Measurements from ENCODE around the gene ZNF629.
A peak's percentile ranks its signal among the peaks of the same experiment; 100 is the strongest.
"Not testable (repeated sequence)": the region's sequence is repeated elsewhere in the genome, so short reads cannot be mapped to it uniquely, and the experiment has no call there.

The ZNF629 gene

DNA sequence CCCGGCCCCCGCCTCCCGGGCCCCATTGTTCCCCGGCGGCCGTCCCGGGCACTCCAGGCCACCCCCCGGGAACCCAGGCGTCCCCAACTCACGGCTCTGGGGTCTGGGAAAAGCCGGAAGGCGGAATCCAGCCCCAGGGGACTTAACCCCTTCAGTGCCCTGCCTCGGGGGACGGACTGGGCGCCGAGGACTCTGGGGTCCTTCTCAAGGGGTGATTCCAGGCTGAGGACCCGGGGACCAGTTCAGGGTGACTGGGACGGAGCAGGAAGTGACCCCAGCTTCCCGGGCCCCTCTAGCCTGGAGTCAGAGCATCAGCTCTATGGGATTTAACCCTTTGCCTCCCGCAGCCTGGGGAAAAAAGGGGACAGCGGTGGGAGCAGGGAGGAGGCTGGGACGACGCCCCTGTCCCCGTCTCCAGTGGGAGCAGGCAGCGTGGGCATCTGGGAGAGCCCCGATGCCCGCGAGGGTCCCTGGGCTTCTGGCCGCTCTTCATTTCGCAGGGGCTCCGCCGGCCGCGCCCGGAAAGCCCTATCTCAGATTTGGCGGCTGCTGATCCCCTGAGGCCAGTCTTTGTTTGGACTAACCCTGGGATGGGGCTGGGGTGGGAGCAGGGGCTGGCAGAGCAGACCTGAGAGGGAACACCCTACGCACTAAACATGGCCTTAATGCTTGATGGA lies at the start of gene ZNF629:
Gene ZNF629 (minus strand): TSS at position 270 of the 677 bp plus-strand sequence. CDS start 2,723 bp downstream, outside the sequence.
- no peak for DNase-seq

DNA sequence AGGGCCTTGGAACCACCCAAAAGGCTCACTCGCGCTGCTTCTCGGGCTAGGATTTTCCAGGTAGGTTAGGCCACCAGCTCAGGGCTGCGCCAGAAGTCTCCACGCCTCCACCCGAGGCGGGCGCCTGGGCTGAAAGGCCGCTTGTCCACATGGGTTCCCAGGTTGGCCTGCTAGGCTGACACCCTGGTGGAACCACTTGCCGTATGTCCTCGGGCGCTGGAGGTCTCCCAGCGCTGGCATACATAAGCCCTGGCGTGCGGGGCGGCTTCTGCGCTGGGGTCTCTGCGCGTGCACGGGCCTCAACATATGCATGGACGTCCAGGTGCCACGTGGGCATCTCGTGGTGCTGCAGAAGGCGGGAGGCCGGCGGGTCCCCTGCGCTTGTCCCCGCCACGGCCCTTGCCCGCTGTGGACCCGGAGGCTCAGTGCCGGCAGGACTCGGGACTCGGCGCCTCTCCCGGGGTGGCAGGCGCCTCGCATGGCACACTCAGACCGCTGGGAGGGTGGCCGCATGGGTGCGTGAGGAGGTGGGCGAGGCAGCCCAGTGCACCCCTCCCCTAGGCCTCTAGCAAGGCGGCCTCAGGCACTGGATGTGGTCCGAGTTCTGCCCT lies 47.2 kb upstream of the ZNF629 start:
- no peak for DNase-seq

DNA sequence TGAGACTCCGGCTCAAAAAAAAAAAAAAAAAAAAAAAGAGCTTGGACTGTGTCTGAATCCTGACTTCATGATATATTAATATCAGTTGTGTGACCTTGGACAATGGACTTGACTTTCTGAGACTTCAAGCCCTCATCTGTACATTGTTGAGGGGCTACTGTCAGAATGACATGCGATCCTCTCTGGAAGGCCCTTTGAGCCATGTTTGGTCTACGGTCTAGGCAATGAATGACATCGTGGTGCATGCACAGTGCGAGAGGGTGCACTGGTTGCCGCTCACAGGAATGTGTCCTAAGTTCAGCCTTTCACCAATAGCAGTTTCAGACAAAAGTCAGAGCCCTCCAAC lies 43.0 kb upstream of the ZNF629 start:
- no peak for DNase-seq

DNA sequence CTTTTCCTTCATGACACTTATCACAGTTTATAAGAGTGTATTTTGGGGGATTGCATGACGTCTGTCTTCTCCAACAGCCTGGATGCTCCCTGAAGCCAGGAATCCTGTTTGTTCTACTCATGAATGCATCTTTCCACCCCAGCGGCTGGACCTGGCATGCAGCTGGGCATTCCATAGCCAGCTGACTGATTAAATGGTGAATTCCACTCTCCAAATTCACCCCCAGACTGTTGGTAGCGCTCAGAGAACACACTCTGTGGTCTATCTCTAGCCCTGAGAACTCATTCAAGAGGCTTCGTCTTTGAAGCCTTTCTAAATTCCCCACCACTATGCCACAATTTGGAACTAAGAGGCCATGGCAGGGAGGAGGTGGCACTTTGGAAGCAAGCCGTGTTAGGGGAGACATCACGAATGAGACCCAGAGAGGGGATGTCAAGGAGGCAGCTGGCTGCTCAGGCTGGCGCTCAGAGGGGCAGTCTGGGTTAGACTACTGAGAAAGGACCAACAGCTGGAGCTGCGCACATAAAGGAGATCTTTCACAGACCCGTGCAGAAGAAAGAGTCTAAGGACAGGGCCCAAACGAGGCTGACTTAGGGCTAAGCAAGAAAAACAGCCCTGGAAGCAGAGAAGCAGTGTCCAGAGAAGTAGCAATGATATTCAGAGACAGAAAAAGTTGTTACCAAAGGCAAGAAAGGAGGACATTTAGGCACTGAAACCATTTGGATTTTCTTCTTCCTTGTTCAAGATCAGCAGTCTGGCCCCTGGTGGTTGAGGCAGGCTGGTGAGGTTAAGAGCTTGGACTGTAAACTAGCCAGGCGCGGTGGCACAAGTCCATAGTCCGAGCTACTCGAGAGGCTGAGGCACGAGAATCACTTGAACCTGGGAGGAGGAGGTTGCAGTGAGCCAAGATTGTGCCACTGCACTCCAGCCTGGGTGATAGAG lies 42.4 kb upstream of the ZNF629 start:
- no peak for DNase-seq

DNA sequence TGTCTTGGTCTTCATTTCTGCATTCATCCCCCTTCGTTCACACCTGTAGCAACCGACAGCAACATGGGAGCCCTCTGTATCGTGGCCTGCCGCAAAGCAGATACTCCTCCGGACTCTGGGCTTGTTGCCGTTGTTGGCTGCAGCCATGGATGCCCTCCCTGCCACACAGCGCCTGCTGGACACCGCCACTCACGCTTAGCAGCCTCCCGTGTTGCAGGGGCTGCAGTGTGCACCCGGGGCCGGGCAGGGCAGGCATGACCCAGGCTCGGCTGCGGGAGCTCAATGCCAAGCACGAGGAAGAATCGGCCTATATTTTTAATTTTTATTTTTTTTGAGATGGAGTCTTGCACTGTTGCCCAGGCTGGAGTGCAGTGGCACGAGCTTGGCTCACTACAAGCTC lies 34.9 kb upstream of the ZNF629 start:
- no peak for DNase-seq

DNA sequence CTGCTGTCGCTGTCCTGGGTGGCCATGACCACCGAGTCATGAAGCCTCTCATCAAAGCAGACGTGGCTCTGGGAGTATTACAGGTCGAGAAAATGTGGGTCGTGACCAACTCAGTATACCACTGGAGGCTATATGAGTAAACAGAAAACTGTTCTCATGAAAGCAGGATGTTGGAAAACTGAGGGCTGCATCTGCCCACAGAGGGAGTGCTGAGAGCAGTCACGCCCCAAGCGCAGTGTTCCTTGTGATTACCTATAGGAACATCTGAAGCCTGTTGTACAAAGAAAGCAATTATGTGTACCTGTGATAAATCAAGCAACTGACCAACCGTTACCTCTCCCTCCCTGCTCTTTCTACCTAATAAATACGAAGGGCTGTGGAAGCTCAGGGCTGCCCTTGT lies 34.4 kb upstream of the ZNF629 start:
- DNase-seq: not testable (repeated sequence)

DNA sequence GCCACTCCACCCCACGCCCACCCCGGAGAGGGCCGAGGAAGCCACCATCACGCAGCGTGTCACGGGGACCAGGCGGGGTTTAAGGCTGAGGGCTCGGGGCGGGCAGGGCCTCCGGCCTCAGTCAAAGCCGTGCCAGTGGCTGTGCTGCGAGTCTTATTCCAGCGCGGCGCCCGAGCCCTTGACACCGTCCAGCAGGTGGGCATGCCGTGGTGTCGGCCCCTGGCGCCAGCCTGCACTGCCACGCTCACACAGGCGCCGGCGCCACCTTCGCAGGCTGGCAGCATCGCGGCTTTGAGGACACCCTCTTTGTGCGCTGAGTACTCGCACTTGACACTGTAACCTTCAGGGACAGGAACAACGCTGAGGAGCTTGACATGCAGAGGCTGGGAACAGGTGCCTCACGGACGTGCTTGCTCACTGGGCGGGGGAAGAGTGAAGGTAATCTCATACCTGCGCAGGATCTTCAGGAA lies 34.0 kb upstream of the ZNF629 start:
- no peak for DNase-seq

DNA sequence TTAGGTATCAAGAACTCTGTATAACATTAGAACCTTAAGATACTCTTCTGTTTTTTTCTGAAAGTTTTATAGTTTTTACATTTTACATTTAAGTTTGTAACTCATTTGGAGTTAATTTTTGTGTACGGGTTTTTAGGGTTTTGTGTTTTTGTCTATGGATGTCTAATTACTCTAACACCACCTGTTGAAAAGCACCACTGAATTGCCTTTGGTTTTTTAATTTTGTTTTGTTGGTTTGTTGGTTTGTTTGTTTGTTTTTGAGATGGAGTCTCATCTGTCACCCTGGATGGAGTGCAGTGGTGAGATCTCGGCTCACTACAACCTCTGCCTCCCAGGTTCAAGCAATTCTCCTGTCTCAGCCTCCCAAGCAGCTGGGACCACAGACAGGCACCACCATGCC lies 29.8 kb upstream of the ZNF629 start:
- DNase-seq: no peak

DNA sequence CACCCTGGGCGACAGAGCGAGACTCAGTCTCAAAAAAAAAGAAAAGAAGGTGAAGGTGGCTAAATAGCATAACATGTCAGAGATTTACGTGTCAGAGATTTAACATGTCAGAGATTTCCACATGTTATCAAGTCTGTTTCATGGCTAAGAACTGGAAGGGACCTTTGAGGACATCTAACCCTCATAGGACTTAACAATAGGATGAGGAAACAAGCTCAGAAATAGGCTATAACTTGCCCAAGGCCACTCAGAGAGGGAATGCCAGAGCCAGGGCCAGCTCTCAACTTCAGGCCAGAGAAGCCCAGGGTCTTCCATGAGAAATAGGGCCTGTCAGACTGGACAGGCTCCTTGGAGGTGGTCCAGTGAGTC lies 26.8 kb upstream of the ZNF629 start:
- DNase-seq: no peak

DNA sequence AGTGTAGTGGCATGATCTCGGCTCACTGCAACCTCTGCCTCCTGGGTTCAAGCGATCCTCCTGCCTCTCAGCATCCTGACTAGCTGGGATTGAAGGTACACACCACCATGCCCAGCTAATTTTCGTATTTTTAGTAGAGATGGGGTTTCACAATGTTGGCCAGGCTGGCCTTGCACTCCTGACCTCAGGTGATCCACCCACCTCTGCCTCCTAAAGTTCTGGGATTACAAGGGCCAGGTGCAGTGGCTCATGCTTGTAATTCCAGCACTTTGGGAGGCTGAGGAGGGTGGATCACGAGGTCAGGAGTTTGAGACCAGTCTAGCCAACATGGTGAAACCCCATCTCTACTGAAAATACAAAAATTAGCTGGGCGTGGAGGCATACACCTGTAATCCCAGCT lies 22.7 kb upstream of the ZNF629 start:
- not testable (repeated sequence) for DNase-seq

DNA sequence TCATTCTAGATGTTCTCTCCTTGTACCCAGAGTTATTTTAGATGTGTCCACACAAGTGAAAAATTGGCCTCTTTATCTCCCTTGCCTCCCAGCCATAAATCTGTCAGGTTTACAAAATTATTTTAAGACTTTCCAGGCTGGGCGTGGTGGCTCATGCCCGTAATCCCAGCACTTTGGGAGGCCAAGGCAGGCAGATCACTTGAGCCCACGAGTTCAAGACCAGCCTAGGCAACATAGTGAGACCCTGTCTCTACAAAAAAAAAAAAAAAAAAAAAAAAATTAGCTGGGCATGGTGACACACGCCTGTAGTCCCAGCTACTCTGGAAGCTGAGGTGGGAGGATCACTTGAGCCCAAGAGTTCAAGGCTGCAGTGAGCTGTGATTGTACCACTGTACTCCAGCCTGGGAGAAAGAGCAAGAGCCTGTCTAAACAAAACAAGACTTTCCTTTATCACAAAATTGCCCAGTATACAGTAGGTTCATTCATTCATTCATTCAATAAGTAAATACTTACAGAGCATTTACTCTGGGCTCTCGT lies 22.0 kb upstream of the ZNF629 start:
- DNase-seq: not testable (repeated sequence)

DNA sequence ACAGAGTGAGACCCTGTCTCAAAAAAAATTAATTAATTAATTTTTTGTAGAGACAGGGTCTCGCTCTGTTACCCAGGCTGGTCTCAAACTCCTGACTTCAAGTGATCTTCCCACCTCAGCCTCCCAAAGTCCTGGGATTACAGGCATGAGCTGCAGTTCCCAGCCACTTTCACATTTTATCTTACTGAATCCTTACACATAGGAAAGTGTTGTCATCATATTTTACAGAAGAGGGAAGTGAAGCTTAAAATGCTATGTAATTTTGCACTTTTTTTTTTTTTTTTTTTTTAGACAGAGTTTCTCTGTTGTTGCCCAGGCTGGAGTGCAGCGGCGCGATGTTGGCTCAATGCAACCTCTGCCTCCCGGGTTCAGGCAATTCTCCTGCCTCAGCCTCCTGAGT lies 21.1 kb upstream of the ZNF629 start:
- DNase-seq: no peak

DNA sequence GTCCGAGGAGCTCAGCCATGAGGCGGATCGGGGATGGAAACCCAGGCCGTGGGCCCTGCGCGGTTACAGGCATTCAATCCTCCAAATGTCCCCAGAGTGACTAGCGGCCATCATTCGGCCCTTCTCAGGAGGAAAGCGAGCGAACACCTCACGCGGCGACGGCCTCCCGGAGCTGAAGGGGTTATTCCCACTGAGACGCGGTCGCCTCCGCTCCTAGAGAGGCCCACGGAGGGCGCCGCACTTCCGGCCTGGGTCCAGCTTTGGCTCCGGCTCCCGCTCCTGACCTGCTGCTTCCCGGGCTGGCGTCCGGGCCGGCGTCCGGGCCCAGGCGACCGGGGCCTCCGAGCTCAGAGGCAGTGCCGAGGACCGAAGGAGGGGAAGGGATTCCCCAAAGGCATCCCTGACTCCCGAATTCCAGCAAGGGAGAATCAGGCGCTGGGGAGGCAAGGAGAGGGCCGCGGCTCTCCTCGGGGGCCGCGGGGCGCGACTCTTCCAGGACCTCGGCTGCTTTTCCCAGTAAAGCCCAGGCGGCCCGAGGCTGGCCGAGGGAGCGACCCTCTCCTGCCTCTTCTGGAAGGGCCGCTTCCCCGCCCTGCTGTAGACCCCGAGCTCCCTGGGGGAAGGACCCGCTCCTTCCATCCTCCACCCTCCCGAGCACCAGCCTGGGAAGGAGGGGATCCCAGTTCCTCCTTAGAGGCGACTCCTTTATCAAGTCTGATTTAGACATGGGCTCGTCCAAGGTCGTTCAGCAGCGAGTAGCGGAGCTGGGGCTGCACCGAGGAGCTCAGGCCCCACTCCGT lies 18.6 kb upstream of the ZNF629 start:
- DNase-seq: peak; percentile 49

DNA sequence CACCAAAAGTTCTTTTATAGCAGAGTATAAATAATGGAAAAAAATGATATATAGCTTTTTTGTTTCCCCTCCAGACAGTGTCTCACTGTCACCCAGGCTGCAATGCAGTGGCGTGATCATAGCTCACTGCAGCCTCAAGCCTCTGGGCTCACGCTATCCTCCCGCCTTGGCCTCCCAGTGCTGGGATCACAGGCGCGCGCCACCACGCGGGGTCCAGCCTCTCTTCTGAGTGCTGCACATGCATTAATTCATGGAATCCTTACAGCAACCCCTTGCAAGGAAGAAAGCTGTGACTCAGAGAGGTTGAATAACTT lies 18.0 kb upstream of the ZNF629 start:
- no peak for DNase-seq

DNA sequence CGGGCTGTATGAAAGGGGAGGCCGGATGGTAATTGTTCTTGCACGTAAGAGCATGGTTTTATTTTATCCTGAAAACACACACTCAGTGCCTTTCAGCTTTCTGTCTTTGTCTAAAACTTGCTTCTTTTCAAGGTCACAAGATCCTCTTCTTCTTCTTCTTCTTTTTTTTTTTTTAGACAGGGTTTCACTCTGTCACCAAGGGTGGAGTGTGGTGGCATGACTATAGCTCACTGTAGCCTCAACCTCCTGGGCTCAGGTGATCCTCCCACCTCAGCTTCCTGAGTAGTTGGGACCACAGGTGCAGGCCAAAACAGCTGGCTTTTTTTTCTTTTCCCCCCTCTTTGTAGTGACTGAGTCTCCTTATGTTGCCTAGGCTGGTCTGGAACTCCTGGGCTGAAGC lies 15.9 kb upstream of the ZNF629 start:
- no peak for DNase-seq

DNA sequence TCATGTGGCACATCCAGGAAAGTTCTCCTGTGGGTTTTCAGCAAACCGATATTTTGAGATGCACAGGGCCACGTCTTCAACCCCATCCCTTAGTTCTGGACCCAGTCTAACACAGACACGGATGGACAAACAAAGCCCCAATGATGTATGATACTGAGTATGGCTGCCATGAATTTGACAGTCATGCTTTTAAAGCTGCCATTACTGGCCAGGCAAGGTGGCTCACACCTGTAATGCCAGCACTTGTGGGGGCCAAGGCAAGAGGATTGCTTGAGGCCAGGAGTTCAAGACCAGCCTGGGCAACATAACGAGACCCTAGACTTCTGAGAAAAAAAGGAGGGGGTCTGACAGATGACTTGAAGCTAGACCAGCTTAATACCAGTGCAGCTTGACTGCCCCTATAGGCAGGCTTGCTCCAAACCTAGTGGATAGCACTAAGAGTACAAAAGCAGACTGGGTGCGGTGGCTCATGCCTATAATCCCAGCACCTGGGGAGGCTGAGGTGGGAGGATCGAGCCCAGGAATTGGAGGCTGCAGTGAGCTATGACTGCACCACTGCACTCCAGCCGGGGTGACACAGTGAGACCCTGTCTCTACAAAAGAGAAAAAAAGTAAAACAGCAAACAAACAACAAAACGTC lies 10.8 kb upstream of the ZNF629 start:
- no peak for DNase-seq

DNA sequence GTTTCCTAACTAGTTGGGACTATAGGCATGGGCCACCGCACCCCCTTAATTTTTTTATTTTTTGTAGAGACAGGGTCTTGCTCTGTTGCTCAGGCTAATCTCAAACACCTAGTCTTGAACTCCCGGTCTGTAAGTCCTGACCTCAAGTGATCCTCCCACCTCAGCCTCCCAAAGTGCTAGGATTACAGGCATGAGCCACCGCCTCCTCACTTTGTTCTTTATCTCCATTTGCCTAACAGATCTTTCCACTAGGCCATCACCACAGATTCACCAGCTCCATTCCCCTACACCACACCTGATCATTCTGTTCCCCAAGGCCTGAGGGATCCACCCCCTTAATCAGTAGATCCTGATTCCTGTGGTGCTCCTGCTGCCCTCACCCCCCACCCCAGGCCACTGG lies 7.6 kb upstream of the ZNF629 start:
- DNase-seq: no peak

DNA sequence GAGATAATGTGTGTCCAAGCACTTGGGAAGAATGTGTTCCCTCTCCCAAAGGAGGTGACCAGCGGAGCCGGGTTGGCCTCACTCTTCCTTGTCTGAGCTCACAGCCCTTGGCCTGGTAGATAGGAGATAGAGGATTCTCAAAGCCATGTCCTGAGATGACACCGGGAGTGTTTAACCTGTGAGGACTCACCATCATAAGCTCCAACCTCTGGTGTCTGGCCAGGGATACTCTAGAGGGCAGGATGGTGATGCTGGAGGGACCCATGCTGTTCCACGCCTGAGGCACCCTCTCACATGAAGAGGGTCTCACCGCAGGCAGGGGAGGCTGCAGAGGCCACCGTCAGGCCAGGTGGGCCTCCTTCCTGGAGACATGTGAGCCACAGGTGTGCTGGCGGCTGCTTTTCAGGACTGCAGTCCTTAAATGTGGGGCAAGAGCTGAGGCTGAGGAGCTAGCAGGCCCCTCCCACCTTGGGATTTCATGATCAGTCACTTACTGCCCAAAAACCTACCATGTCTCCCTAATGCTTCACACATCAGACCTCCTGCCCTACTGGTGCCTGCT lies 6.6 kb upstream of the ZNF629 start:
- no peak for DNase-seq

DNA sequence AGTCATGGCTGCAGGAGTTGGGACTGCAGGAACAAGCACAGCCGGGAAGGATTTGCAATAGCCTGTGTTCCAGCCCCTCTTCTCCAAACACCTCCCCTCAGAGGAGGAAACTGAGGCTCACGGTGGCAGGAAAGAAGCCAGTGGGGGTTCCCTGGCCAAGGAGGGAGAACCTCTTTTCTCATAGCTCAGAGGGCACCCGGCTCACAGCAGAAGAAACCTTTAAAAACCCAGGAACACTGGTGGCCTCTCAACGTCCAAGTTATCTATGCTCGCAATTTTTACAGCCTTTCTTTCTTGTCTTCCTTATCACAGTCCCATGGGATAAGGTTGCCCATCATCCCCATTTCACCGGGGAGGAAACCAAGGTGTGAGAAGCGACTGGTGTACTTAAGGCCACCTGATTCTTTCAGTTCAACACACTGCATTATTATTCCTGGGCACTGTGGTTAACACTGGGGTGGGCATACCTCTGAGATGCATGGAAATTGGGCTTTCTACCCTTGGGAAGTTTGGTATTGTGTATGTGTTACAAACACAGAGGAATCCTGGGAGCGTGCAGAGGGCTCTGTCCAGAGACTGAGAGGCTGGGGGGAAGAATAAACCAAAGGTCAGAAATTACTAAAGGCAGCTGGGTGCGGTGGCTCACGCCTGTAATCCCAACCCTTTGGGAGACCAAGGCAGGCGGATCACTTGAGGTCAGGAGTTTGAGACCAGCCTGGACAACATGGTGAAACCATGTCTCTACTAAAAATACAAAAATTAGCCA lies 791 bp upstream of the ZNF629 start:
- no peak for DNase-seq

DNA sequence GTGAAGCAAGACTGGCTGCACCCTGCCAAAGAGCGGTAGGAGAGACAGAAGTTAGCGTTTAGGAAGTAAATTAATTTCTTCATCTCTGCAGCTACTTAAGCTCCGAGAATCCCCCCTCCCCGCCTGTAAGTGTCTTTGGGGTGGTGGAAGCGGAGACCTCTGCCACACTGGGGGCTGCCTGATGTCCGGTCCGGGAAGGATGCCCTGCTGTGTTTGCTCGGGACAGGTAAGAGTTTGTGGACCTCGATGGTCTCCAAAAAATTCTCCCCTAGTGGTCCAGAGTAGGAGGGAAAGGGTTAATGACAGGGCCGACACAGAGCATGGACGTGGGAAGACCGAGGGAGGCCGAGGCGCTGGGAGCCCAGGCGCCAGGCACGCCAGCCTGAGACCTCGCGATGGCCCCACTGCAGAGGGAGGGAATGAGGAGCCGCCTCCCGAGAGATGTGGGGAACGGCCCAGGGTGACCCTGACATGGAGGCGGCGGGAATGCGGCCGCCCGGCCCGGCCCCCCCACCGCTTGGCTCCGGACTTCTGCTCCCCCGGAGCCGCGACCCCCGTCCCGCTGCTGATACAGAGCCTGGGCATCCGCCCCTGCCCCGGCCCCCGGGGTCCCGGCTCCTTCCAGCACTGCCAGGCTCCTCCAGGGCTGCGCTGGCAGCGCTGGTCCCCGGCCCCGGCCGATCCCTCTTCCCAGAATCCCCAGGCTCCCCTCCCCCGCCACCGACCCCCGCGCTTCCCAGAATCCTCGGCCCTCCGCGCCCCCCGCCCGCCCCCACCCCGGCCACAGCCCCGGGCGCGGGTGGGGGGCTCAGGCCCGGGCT lies 680 bp downstream of the ZNF629 start:
- DNase-seq: no peak

All from NCI-H1417 treated with DMSO at 0.1 percent for 48 hours (cell line).